Globus pallidus (tissue), 1 donor: ENCODE results near the gene C5.
"Not testable (repeated sequence)": the region's sequence is repeated elsewhere in the genome, so short reads cannot be mapped to it uniquely, and the experiment has no call there.

Experiments
- DNase-seq: peaks from one replicate; pipeline ENCODE4 v3.0.0-alpha.2; 2015; ENCODE audit warnings: low spot score

Gene C5

DNA sequence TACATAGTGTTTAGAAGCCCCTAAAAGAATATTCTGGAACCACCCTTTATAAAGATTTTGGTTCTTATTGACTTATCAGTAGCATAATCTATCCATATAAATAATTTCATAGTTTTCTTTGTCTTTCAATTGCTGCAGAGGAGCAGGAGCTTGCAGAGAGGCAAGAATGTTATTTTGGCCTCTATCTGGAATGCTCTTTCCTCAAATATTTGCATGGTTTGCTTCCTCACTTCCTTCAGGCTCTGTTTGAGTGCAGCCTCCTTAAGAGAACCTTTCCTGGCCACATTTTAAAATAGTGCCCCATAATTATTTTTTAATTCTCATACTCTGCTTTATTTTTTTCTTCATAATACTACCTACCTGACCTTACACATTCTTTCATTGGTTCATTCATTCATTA lies 1.5 kb downstream of the C5 start:
- DNase-seq = no peak

DNA sequence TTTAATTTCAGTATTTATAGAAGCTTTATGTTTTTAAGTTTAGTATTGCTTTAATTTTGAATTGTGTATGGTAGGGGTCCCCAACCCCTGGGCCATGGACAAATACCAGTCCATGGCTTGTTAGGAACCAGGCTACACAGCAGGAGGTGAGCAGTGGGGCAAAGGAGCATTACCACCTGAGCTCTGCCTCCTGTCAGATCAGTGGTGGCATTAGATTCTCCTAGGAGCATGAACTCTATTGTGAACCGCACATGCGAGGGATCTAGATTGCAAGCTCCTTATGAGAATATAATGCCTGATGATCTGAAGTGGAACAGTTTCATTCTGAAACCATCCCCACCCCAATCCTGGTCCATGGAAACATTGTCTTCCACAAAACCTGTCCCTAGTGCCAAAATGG lies 1.9 kb downstream of the C5 start:
- no peak for DNase-seq

DNA sequence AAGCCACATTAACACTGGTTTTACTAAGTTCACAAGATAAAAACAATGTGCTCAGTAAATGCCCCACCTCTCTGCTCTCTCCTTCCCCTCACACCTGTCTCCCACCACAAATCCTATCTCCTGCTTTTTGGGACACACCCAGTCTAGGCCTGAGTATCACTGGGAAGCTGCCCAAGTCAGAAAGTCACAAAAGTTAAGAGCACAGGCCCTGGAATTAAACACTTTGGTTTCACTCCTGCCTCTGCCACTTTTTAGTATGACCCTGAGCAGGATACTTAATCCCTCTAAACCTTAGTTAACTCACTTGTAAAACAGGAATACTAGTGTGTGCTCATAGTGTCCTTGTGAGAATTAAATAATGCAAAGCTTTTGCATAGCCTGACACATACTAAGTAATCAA lies 11.3 kb downstream of the C5 start:
- DNase-seq = no peak

- DNase-seq = no peak
Observed at GRCh38 chr9:121038362-121038761, 11.7 kb downstream of the C5 start.

- not testable (repeated sequence) for DNase-seq
Observed at GRCh38 chr9:121035717-121036116, 14.4 kb downstream of the C5 start.

GRCh38 chr9:121034529-121034928 lies 15.5 kb downstream of the C5 start:
- DNase-seq = no peak

GRCh38 chr9:121029469-121029868 lies 20.6 kb downstream of the C5 start:
- DNase-seq = no peak

GRCh38 chr9:121028285-121028684 lies 21.8 kb downstream of the C5 start:
- not testable (repeated sequence) for DNase-seq

GRCh38 chr9:121026768-121027167 lies 23.3 kb downstream of the C5 start:
- DNase-seq = no peak

GRCh38 chr9:121026260-121026691 lies 23.8 kb downstream of the C5 start:
- no peak for DNase-seq

GRCh38 chr9:121024237-121024636 lies 25.8 kb downstream of the C5 start:
- no peak for DNase-seq

GRCh38 chr9:121023064-121023463 lies 27.0 kb downstream of the C5 start:
- DNase-seq = no peak

- peak; percentile 17 for DNase-seq
Observed at GRCh38 chr9:121021301-121021700, 28.8 kb downstream of the C5 start.

DNA sequence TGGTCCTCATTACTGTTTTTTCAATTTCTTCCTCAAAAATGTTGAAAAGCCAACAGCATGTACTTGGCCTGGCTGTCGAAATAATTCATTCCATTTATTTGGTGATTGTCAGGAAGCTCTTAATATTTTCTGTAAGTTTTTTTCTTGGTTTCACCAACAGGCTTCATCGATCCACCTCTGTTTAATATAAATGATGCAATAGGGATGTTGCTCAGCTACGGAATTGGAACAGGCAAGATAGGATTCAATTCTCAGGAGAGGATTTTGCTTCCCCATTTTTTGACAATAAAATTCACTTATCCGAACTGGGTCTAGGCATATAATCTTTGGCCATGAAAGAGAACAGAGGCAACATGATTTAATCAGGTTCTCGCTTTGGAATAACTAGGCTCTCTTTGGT lies 30.8 kb downstream of the C5 start:
- DNase-seq = no peak

DNA sequence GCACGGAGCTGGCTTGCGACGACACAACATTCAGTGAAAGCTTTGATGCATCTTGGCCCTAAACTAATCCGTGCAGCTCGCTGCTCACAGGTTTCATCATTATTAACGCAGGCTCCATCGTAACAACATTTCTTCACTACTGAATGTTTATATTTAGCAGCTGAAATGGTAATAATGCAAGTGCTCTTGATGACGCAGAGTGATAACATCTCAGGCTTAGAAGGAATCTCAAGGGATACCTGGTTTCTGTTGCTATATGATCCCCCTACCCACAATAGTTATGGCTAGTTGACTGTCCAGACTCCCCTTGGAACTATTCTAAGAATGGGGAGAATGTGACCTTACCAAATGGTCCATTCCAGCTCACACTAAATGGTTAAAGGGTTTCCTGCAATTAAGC lies 36.2 kb downstream of the C5 start:
- no peak for DNase-seq

DNA sequence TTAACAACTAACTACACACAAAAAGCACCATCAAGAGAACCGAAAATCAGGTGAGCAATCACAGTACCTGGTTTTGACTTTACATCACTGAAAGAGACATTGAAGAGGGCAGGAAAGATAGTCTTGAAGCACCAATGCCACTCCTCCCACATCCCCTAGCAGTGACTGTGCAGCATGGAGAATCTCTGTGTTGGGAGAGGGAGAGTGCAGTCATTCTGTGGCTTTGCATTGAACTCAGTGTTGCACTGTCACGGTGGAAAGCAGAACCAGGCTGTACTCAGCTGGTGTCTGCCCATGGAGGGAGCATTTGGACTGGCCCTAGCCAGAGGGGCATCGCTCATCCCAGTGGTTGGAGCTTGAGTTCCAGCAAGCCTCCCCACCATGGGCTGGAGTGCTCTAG lies 40.4 kb downstream of the C5 start:
- no peak for DNase-seq

DNA sequence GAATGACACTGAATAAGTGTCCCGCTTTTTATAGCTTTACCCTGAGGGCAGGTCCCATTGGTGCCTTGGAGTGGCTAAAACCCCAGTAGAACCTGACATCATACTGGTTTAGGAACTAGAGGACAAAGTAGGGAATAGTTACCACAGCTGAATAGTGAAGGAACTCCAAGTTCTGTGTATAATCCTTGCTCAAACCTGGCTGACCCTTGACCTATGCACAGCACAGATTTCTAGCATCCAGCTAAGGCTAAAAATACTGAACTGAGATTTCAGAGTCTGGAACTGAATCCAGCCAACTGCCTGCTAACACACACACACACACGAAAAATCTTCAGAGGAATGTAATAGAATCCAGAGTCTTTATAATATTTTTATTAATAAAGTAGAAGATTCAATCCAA lies 50.8 kb downstream of the C5 start:
- no peak for DNase-seq

- no peak for DNase-seq
Observed at GRCh38 chr9:120998111-120998510, 52.0 kb downstream of the C5 start.

GRCh38 chr9:120997502-120997901 lies 52.6 kb downstream of the C5 start:
- no peak for DNase-seq

- no peak for DNase-seq
Observed at GRCh38 chr9:120996409-120996808, 53.7 kb downstream of the C5 start.

DNA sequence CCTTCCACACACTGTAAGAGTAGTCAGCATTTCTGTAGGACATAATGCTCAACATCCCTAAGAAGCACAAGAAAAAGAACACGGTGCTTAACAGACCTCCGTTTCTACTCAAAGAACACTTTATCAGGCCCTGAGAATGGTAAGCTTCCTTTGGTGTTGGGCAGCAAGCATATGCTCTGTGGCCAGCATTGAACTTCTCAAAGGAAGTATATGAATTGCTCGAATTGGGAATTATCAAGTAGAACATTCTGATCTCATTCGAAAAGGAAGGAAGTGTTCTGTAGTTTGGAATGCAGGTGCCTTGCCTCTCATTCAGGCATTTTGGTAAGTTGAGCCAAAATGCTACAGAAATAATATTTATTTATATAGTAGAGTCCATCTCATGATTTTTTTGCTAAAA lies 61.0 kb downstream of the C5 start:
- no peak for DNase-seq

DNA sequence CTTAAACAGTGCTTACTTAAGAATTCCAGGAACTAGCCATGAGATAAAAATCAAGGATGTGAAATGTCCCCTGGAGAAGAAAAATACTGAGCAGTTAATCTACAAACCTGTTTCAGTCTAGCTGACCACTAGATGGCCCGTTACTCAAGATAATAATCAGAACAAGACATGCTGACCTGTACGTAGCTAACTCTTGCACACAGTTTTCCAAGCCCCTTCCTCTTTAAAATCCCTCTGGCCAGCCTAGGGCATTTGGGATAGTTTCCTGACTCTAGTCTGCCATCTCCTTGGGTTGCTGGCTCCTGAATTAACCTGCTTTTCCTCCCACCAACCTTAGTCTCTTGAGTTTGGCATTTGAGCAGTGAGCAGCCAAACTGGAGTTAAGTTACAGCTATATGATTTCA lies 64.3 kb downstream of the C5 start:
- peak; percentile 59 for DNase-seq

DNA sequence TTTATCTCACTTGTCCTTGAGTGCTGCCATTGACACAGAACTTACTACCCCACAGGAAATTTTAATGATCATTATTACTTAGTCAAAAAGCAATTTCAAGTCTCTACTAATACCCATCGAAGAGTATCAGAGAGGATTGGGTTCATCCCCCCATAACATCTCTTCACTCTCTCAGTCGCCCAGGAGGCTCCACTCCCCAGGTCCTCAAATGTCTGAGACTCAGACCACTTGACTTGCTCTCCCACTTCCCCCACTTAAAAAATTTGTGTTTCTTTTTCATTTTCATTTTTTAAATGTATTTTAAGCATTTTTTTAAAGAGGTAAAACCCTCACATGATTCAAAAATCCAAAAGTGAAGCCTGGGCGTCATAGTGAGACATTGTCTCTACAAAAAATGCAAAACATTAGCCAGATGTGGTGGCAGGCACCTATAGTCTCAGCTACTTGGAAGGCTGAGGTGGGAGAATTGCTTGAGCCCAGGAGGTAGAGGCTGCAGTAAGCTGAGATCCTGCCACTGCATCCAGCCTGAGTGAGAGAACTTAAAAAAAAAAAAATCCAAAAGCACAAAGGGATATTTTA lies 66.7 kb downstream of the C5 start:
- no peak for DNase-seq

DNA sequence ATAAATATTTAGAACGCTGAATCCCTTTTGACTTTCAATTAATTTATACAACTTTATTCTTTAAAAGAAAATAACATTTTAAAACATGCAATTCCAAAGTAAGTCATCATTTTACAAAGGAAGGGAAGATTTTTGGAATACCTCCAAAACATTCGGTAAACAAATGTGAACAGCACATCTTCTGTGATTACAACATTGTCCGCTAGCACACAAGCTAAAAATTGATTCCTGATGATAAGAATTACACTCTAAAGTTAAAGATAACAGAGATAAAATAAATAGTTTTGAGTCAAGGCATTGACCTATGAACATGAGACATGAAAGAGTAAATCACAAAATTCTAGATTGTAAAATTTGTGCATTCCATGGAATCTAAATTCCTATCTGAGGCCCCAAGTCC lies 67.2 kb downstream of the C5 start:
- DNase-seq = no peak

DNA sequence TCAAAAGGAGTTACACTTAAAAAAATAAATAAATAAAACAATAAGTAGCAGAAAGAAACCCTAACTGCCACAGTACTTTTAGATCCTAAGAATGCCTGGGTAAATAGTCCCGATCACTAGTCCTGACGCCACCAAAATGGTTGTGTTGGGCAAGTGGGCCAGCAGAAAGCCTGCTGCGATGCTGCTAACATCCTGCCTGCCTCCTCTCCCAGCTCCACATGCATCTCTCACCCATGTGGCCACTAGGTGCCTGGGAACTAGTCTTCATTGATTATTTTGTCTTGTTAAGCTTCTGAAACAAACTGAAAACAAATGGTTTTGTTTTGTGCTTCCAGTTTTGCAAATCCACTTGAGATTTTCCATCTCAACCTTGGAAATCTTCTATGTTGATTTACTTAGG lies 69.1 kb downstream of the C5 start:
- DNase-seq = no peak
